Measurements from ENCODE around the gene CENPP. TPM values are rescaled to one million over a fixed set of nuclear protein-coding genes. Genes with fewer than 3 reads are reported as not detected.

The CENPP gene
- total RNA-seq, 4 donors from 2014 or later = 1.5 to 11.6 (median 5.5) TPM

DNA sequence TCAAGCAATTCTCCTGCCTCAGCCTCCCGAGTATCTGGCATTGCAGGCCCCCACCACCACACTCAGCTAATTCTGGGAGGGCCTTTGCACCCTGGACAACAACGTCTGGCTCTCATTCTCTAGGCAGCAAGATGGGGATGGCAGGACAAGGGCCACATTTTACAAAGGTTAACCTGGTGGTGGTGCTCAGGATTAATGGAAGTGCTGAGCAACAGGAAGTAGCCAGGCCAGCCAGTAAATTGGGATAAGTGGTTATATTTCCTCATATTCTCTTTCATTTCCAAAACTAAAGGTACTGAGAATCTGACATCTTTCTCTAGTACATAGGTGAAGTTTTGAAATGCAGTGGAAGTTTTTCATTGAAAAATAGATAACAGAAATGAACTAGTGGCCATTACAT is 181.3 kb downstream of the CENPP start:
- H3K4me3 ChIP-seq (replicated peaks in 1 of 3) = no peak overlapping the region
- H3K4me1 ChIP-seq = peaks cover 12 to 18% of the 10 kb centered on the region in 2 donors
- WGBS, 2 donors = 89 to 91% methylated on average over 2 of the region's 2 CpGs
- no peak for DNase-seq
- no peak overlapping the region for H3K27ac ChIP-seq
- H3K27me3 ChIP-seq = no peaks in the 10 kb centered on the region
- no peaks in the 10 kb centered on the region for H3K36me3 ChIP-seq
- intact Hi-C loops (cut with DNase I) = no loop called here
- TF ChIP-seq, protein P1, sequence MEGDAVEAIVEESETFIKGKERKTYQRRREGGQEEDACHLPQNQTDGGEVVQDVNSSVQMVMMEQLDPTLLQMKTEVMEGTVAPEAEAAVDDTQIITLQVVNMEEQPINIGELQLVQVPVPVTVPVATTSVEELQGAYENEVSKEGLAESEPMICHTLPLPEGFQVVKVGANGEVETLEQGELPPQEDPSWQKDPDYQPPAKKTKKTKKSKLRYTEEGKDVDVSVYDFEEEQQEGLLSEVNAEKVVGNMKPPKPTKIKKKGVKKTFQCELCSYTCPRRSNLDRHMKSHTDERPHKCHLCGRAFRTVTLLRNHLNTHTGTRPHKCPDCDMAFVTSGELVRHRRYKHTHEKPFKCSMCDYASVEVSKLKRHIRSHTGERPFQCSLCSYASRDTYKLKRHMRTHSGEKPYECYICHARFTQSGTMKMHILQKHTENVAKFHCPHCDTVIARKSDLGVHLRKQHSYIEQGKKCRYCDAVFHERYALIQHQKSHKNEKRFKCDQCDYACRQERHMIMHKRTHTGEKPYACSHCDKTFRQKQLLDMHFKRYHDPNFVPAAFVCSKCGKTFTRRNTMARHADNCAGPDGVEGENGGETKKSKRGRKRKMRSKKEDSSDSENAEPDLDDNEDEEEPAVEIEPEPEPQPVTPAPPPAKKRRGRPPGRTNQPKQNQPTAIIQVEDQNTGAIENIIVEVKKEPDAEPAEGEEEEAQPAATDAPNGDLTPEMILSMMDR (IDR thresholded peaks at IDR 0.05) = no peak
- TF ChIP-seq POLR2A (IDR thresholded peaks at IDR 0.05) = no peak
- H3K9me3 ChIP-seq = no peaks in the 10 kb centered on the region

DNA sequence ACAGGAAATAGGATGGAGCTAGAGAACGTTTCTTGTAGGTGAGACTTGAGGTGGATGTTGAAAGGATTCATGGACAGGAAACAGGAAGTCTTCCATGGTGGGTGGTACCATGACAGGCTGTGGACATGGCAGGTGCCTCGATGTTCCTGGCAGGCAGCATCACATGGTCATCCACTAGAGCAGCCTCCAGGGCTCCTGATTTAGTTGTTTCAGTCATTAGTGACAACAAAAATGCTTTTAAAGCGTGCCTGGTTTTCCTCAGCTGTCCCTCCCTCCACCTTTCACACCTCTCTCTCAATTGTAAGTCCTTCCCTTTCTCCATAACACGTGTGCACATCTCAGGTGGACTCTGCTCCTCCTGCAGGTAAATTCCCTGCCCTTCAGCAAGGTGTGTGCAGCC is 181.7 kb downstream of the CENPP start:
- no peaks in the 10 kb centered on the region for H3K27me3 ChIP-seq
- H3K4me1 ChIP-seq = peaks cover 12 to 18% of the 10 kb centered on the region in 2 donors
- H3K9me3 ChIP-seq = no peaks in the 10 kb centered on the region
- no peaks in the 10 kb centered on the region for H3K36me3 ChIP-seq
- H3K4me3 ChIP-seq (replicated peaks in 1 of 3) = no peak overlapping the region
- TF ChIP-seq, protein P1 (IDR thresholded peaks at IDR 0.05) = no peak
- no peak for TF ChIP-seq POLR2A (IDR thresholded peaks at IDR 0.05)
- no peak for DNase-seq
- no peak overlapping the region for H3K27ac ChIP-seq
- intact Hi-C loops (cut with DNase I) = no loop called here
- WGBS, 2 donors = 70 to 81% methylated on average over 4 of the region's 4 CpGs

DNA sequence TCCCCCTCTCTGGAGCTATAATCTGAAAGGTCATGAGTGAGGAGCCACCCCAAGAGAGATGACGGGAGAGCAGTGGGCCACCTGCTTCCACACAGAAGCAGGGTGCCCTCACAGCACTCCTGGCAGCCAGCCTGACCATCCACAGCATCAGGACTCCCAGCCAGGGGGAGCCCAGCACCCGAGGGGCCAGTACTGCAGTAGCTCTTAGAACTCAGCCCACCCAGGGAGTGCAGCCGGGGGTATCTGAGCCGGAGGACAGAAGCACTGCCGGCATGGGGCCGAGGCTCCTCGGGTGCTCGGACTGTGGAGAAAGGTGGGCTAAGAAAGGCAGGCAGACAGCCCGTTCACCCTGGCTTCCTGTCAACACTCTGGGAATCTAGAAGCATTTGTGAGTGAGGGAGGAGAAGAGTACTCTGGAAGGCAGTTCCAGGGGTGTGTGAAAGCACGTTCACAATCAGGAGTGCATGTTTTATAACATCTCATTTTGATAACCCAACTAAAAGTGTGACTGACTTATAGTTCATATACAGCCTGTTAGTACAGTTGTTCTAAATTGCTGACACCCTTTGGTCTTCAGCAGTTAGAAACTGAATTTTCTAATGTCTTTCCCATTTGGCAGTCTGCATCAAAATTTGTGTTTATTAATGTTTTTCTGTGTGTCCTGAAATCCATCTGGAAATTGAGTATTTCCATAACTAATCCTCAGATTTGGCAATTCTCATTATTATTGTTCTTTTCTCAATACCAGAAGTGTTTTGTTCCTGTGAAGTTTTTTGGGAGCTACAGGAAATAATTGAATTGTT is 182.5 kb downstream of the CENPP start:
- no peak overlapping the region for H3K4me3 ChIP-seq (replicated peaks in 1 of 3)
- no peaks in the 10 kb centered on the region for H3K9me3 ChIP-seq
- no peaks in the 10 kb centered on the region for H3K36me3 ChIP-seq
- no peak overlapping the region for H3K27ac ChIP-seq
- H3K4me1 ChIP-seq = peaks cover 12 to 18% of the 10 kb centered on the region in 2 donors
- DNase-seq = no peak
- H3K27me3 ChIP-seq = no peaks in the 10 kb centered on the region
- WGBS, 2 donors = 39 to 61% methylated on average over 7 to 10 of the region's 10 CpGs
- TF ChIP-seq POLR2A (IDR thresholded peaks at IDR 0.05) = no peak
- TF ChIP-seq, protein P1 (IDR thresholded peaks at IDR 0.05) = no peak
- intact Hi-C loops (cut with DNase I) = no loop called here

DNA sequence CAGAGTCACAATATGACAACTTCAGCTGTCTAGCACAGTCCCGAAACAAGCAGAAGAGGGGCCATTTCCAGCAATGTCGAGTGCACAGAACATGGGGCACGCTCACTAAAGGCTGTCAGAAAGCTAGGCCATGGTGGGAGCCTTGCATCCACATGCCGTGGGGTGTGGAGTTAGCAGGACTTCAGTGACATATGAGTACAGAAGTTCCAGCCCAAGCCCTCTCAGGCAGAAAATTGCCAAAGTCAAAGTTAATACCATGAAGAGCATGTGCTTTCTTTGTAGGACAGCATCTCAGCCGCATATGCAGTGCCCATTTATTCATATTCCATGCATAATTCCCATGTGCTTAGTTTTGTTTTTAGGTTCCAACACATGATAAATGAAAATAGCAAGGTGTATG is 183.3 kb downstream of the CENPP start:
- intact Hi-C loops (cut with DNase I) = no loop called here
- Histone ChIP-seq H3K9me3 (no peaks in the 10 kb centered on the region), H3K27me3 (no peaks in the 10 kb centered on the region), H3K36me3 (no peaks in the 10 kb centered on the region), H3K27ac (no peak overlapping the region), H3K4me1 (peaks cover 12 to 18% of the 10 kb centered on the region in 2 donors), H3K4me3 (replicated peaks in 1 of 3) (no peak overlapping the region)
- 91 to 92% methylated on average over 5 of the region's 5 CpGs for WGBS, 2 donors
- TF ChIP-seq, protein P1 (IDR thresholded peaks at IDR 0.05) = no peak
- TF ChIP-seq POLR2A (IDR thresholded peaks at IDR 0.05) = no peak
- DNase-seq = no peak

DNA sequence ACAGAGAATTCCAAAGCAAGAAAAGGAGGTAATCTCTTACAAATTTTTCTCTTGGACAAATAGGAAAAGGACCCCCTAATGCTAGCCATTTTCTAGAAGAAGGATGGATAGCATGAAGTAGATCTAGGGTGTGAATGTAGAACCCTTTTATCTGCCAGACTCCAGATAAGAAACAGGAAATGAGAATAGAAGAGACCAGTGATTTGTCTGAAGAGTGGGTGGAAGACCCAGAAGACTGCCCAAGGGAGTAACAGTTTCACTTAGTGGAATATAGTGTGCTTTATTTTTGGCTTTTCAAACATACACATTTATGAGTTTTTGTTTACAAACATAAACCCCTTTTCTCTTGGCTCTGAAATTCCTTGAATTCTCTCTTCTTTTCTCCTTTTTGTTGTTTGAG is 185.0 kb downstream of the CENPP start:
- TF ChIP-seq POLR2A (IDR thresholded peaks at IDR 0.05) = no peak
- TF ChIP-seq, protein P1 (IDR thresholded peaks at IDR 0.05) = no peak
- peaks cover 7 to 13% of the 10 kb centered on the region in 2 donors for H3K4me1 ChIP-seq
- H3K36me3 ChIP-seq = no peaks in the 10 kb centered on the region
- no peaks in the 10 kb centered on the region for H3K9me3 ChIP-seq
- H3K27ac ChIP-seq = no peak overlapping the region
- no peaks in the 10 kb centered on the region for H3K27me3 ChIP-seq
- no peak overlapping the region for H3K4me3 ChIP-seq (replicated peaks in 1 of 3)
- no peak for DNase-seq
- intact Hi-C loops (cut with DNase I) = no loop called here

Measured in thyroid gland (tissue), 4 donors.